Adrenal gland (tissue), 12 donors: Measurements from ENCODE around the gene TRRAP. TPM values are rescaled to one million over a fixed set of nuclear protein-coding genes. Genes with fewer than 3 reads are reported as not detected.
A peak's percentile ranks its signal among the peaks of the same experiment; 100 is the strongest.
"Not testable (repeated sequence)": the region's sequence is repeated elsewhere in the genome, so short reads cannot be mapped to it uniquely, and the experiment has no call there.

Source experiments
- DNase-seq, 7 donors: peaks; one replicate each; pipeline ENCODE4 v3.0.0-alpha.2; 2019 to 2020
- H3K27ac ChIP-seq, 5 donors: fragments of 200-600 bp; sonication (generic) in 4 of 5; 1 replicate in 3 of 5; 2 replicates in 2 of 5; pipeline versions ENCODE4 v1.5.1 to v1.8.0; 2016 to 2020; ENCODE audit warnings: mild to moderate bottlenecking in 1 of 5
- H3K27me3 ChIP-seq: fragments of 200-600 bp; 2 replicates; pipeline ENCODE4 v1.8.0; 2021
- H3K36me3 ChIP-seq, 2 donors: fragments of 200-600 bp; replicated peaks in 1 of 2; 1 replicate in 1 of 2; 2 replicates in 1 of 2; pipeline versions ENCODE4 v1.5.1 to v1.8.0; 2018 to 2022
- H3K4me1 ChIP-seq, 2 donors: fragments of 200-600 bp; replicated peaks in 1 of 2; 1 replicate in 1 of 2; 2 replicates in 1 of 2; pipeline versions ENCODE4 v1.5.1 to v1.8.0; 2018 to 2021
- H3K4me3 ChIP-seq, 4 donors: fragments of 200-600 bp; sonication (generic) in 3 of 4; one replicate each; pipeline ENCODE4 v1.5.1; 2016 to 2018
- H3K9me3 ChIP-seq, 3 donors: fragments of 200-600 bp; sonication (generic) in 1 of 3; replicated peaks in 1 of 3; 1 replicate in 2 of 3; 2 replicates in 1 of 3; pipeline versions ENCODE4 v1.5.1 to v1.8.0; 2016 to 2021
- CTCF ChIP-seq, 6 experiments: fragments of 450-650 bp in 4 of 6; fragments of 200-600 bp in 2 of 6; sonication (generic) in 1 of 6; IDR thresholded peaks; 1 replicate in 5 of 6; 2 replicates in 1 of 6; pipeline versions ENCODE4 v1.5.1 to v1.8.0; 2016 to 2021; ENCODE audit warnings: antibody characterized with exemption in 6 of 6, mild to moderate bottlenecking in 2 of 6, moderate library complexity in 1 of 6
- POLR2A ChIP-seq, 2 donors: fragments of 450-650 bp; IDR thresholded peaks; one replicate each; pipeline ENCODE4 v1.6.1; 2017; ENCODE audit warnings: antibody characterized with exemption in 2 of 2, mild to moderate bottlenecking in 2 of 2, moderate library complexity in 1 of 2
- WGBS, 4 donors: extraction: QIAGEN DNeasy Blood & Tissue Kit in 2 of 4; methylation state at CpG; one replicate each; pipeline versions ENCODE4 v1.1.5 to v1.1.7; 2013 to 2017; 5-methylcytosine and 5-hydroxymethylcytosine counted together
- intact Hi-C, 2 donors: fragments of 100-400 bp; cut with DNase I; formaldehyde crosslinking; loops; one replicate each; pipeline versions ENCODE4 v1.14.1 to v1.15.0; 2022 to 2023
- polyA plus RNA-seq, 3 donors: library from polyadenylated mRNA; stranded (reverse); fragments of 200-250 nt in 2 of 3; fragments of 350-450 nt in 1 of 3; fragmentation: Illumina TruSeq in 1 of 3; extraction: RNeasy Lipid Tissue Mini Kit (QIAGEN cat#74804) in 1 of 3; gene quantifications; one replicate each; pipeline ENCODE4 v1.2.3, GENCODE V29; 2013 to 2014
- total RNA-seq, 9 donors: library from RNA; depleted of rRNA in 4 of 9; stranded (reverse); fragments of >200 nt in 4 of 9; fragments of 120-200 nt in 1 of 9; fragmentation: NEBNext Ultra II Directional in 1 of 9; extraction: Animal tissue kit (Norgen Biotek cat#: 25700) in 1 of 9; gene quantifications; one replicate each; pipeline versions ENCODE4 v1.1.0 to v1.2.4, GENCODE V29; 2013 to 2023
- donor health status: healthy with polysubstance abuse.
- donor health status: Bipolar disorder and iron deficiency.
- donor health status: DM: yes; HTN: yes; CAD: no.
- donor health status: DM: no; HTN: no; CAD: no.
- donor health status: DM: no; HTN: no; CAD: no.
- donor health status: DM: yes; HTN: yes; CAD: no.

The TRRAP gene
- total and polyA plus RNA-seq, 12 donors: 11.8 to 43.0 (median 30.9) TPM

GRCh38 chr7:98840096-98840495, 38.2 kb upstream of the TRRAP start:
- Histone ChIP-seq H3K4me3 (no peak overlapping the region), H3K36me3 (no peaks in the 10 kb centered on the region), H3K27me3 (no peaks in the 10 kb centered on the region), H3K27ac (no peak overlapping the region), H3K9me3 (no peaks in the 10 kb centered on the region), H3K4me1 (peaks cover 3 to 8% of the 10 kb centered on the region in 2 donors)
- DNase-seq: no peak
- no peak for TF ChIP-seq CTCF (IDR thresholded peaks at IDR 0.05)
- TF ChIP-seq POLR2A (IDR thresholded peaks at IDR 0.05): no peak
- intact Hi-C loops: loop anchor here in 1 of 2 donors (2.0 kb wide), 1 partner anchor 407 kb away; no protein-coding TSS in a partner anchor
- 78 to 87% (median 83%) methylated on average over 9 to 11 of the region's 11 CpGs for WGBS, 4 donors

GRCh38 chr7:98840722-98841121, 37.6 kb upstream of the TRRAP start:
- TF ChIP-seq POLR2A (IDR thresholded peaks at IDR 0.05) (no peak), CTCF (IDR thresholded peaks at IDR 0.05) (no peak)
- no peaks in the 10 kb centered on the region for H3K36me3 ChIP-seq
- intact Hi-C loops: loop anchor here in 1 of 2 donors (2.0 kb wide), 1 partner anchor 408 kb away; no protein-coding TSS in a partner anchor
- no peaks in the 10 kb centered on the region for H3K27me3 ChIP-seq
- peaks cover 3 to 8% of the 10 kb centered on the region in 2 donors for H3K4me1 ChIP-seq
- no peak overlapping the region for H3K4me3 ChIP-seq
- peak overlapping the region in 3 of 5 donors; percentile 77 to 87 (median 81) for H3K27ac ChIP-seq
- peak in 3 of 7 donors; percentile 10 to 29 (median 24) for DNase-seq
- 39 to 51% (median 44%) methylated on average over 4 of the region's 4 CpGs for WGBS, 4 donors
- H3K9me3 ChIP-seq: no peaks in the 10 kb centered on the region

GRCh38 chr7:98841179-98841997, 36.9 kb upstream of the TRRAP start:
- intact Hi-C loops: loop anchor here in 1 of 2 donors (2.0 kb wide), 1 partner anchor 409 kb away; no protein-coding TSS in a partner anchor
- no peaks in the 10 kb centered on the region for H3K27me3 ChIP-seq
- 33 to 51% (median 34%) methylated on average over 7 to 11 of the region's 11 CpGs for WGBS, 4 donors
- no peak overlapping the region for H3K4me3 ChIP-seq
- TF ChIP-seq CTCF (IDR thresholded peaks at IDR 0.05) (peak; percentile 90 to 99 (median 98)), POLR2A (IDR thresholded peaks at IDR 0.05) (peak in 1 of 2 donors; percentile 36)
- peak overlapping the region; percentile 56 to 87 (median 77) for H3K27ac ChIP-seq
- no peaks in the 10 kb centered on the region for H3K9me3 ChIP-seq
- no peaks in the 10 kb centered on the region for H3K36me3 ChIP-seq
- H3K4me1 ChIP-seq: peaks cover 3 to 8% of the 10 kb centered on the region in 2 donors
- DNase-seq: peak; percentile 79 to 92 (median 89)

- H3K4me1 ChIP-seq, H3K36me3 ChIP-seq, H3K9me3 ChIP-seq, H3K4me3 ChIP-seq, H3K27me3 ChIP-seq, DNase-seq, intact Hi-C loops: not testable (repeated sequence)
- 88 to 95% (median 91%) methylated on average over 2 of the region's 2 CpGs for WGBS, 4 donors
- peak overlapping the region in 1 of 5 donors; percentile 77 for H3K27ac ChIP-seq
Measured at GRCh38 chr7:98842552-98842951, 35.8 kb upstream of the TRRAP start.
